Choroid plexus epithelial cell (primary cell): Measurements from ENCODE around the gene MPDZ.

Experiments
- DNase-seq: peaks from one replicate; pipeline ENCODE4 v3.0.0-alpha.2; 2010; ENCODE audit warnings: low read depth
- H3K4me3 ChIP-seq: 2 replicates; pipeline ENCODE4 v1.5.1; 2011; ENCODE audit warnings: low read depth, mild to moderate bottlenecking, control low read depth, low read length, moderate library complexity
- TF ChIP-seq, protein P1 (sequence below): conservative IDR thresholded peaks from 2 replicates; pipeline ENCODE4 v1.5.1; 2011; ENCODE audit warnings: low read depth, mild to moderate bottlenecking, control low read depth, inconsistent platforms, low read length, moderate library complexity

The MPDZ gene

DNA sequence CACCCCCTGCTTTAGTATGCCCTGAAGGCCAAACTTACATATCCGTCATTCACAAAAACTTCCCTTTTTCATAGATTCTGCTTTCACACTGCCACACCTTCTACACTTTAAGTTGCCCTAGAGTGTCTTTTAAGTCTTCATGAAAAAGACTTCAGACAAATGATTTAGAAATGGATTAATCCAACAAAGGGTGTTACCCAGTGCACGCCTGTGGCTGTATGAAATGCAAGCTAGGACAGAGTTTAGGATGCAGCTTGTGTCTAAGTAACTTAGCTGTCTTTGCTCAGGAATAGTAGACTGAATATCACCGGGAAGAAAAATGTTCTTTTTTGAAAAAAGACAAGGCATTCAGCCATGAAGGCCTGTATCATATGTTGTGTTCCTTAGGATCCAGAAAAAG is 210.0 kb downstream of the MPDZ start:
- TF ChIP-seq, protein P1, sequence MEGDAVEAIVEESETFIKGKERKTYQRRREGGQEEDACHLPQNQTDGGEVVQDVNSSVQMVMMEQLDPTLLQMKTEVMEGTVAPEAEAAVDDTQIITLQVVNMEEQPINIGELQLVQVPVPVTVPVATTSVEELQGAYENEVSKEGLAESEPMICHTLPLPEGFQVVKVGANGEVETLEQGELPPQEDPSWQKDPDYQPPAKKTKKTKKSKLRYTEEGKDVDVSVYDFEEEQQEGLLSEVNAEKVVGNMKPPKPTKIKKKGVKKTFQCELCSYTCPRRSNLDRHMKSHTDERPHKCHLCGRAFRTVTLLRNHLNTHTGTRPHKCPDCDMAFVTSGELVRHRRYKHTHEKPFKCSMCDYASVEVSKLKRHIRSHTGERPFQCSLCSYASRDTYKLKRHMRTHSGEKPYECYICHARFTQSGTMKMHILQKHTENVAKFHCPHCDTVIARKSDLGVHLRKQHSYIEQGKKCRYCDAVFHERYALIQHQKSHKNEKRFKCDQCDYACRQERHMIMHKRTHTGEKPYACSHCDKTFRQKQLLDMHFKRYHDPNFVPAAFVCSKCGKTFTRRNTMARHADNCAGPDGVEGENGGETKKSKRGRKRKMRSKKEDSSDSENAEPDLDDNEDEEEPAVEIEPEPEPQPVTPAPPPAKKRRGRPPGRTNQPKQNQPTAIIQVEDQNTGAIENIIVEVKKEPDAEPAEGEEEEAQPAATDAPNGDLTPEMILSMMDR: no peak
- DNase-seq: no peak
- H3K4me3 ChIP-seq: no peak overlapping the region

DNA sequence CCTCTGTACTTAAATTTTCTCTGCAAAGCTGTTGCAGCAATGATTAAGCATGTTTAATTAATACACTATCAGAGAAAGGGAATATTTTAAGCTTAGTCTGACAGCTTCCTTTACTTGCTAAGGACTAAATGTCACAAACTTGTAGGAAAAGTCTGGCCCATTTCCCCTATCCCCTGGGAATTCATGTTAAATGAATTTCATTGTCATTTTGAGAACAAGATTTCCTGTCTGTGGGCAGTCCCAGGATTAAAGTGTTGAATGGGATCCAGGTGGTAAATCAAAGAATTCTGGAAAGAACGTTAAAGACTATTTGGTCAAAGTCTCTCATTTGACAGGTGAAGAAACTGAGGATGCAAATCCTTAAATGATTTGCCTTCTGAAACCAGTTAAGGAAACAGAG is 214.8 kb downstream of the MPDZ start:
- TF ChIP-seq, protein P1: no peak
- H3K4me3 ChIP-seq: no peak overlapping the region
- DNase-seq: no peak

DNA sequence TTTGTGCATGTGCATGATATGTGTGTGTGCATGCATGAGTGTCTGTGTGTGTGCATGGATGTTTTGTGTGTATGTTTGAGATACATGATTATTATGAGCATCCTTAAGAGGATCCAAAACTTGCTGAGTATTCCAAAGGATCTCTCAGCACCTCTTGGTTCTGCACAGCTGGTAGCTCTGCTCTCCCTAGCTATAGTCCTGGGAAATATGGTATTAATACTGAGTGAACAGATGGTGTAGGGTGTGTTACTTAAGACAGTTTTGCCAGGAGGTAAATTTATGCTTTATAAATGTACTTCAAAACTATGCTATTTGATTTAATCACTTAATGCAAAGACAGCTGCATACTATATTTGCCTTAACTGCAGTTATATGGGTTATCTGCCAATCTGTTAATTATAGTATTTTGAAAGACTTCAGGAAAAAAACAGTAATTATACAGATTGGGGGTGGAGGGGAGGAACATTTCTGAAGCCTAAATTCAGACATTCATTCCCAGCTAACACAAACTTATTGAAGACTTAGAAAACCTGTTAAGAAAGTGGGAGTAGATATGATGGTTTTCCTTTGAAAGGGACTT is 215.5 kb downstream of the MPDZ start:
- DNase-seq: no peak
- H3K4me3 ChIP-seq: no peak overlapping the region
- TF ChIP-seq, protein P1: no peak

DNA sequence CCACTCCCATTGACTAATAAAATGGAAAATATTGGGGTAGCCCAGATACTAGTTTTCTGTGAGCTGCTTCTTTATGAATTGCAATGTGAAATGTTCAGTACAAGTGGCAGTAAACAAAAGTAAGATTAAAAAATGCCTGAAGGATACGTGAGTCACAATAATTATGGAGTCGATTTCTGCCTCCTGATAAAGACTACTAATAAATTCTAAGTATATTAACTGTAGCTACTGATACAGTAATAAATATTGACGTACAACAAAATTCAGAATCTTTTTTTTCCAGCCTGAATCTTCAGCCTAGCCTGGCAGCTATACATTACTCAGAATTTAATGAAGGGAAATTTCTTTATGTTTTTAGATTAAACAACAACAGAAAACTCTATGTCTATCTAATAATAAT is 218.1 kb downstream of the MPDZ start:
- TF ChIP-seq, protein P1: no peak
- no peak overlapping the region for H3K4me3 ChIP-seq
- DNase-seq: no peak
